B cell (primary cell): ENCODE results near the gene CHD6. TPM values are rescaled to one million over a fixed set of nuclear protein-coding genes. Genes with fewer than 3 reads are reported as not detected.

Experiments
- ATAC-seq: fragments of 200-7000 bp; cut with Tn5 transposase; one replicate; pipeline ENCODE4 v1.10.0; 2021; ENCODE audit warnings: low read depth, mild to moderate bottlenecking, moderate number of reproducible peaks, moderate library complexity
- CTCF ChIA-PET: fragments of 350-600 bp; sonication (Branson Sonifier 250); formaldehyde crosslinking; loops from one replicate; lab custom pipeline; 2021; ENCODE audit warnings: antibody characterized with exemption, inconsistent platforms; lab: Charles Lee
- POLR2A ChIA-PET: fragments of 350-600 bp; sonication (Branson Sonifier 250); formaldehyde crosslinking; loops from one replicate; lab custom pipeline; 2021; ENCODE audit warnings: antibody characterized with exemption; lab: Charles Lee
- DNase-seq: peaks from one replicate; pipeline ENCODE4 v3.0.0; 2013
- H2AFZ ChIP-seq: 2 replicates; pipeline ENCODE4 v1.6.1; 2012; ENCODE audit warnings: mild to moderate bottlenecking, low read depth, low read length; ENCODE audit not compliant: insufficient read depth, poor library complexity, severe bottlenecking
- H3K27ac ChIP-seq, 2 donors: 1 replicate in 1 of 2; 2 replicates in 1 of 2; pipeline ENCODE4 v1.5.1; 2012 to 2013; ENCODE audit warnings: low read length in 2 of 2, mild to moderate bottlenecking in 2 of 2, moderate library complexity in 1 of 2
- H3K27me3 ChIP-seq, 4 experiments: fragments of 200-600 bp in 1 of 4; sonication (generic) in 1 of 4; replicated peaks in 1 of 4; 1 replicate in 2 of 4; 2 replicates in 2 of 4; pipeline versions ENCODE4 v1.6.1 to v1.7.0; 2013 to 2016; ENCODE audit warnings: low read length in 3 of 4, mild to moderate bottlenecking in 2 of 4, mixed read lengths in 1 of 4, moderate library complexity in 1 of 4; ENCODE audit not compliant: insufficient read depth in 4 of 4, control insufficient read depth in 3 of 4; ENCODE audit errors: control extremely low read depth in 1 of 4
- H3K36me3 ChIP-seq, 2 experiments: replicated peaks in 1 of 2; 1 replicate in 1 of 2; 2 replicates in 1 of 2; pipeline versions ENCODE4 v1.6.1 to v1.7.1; 2013; ENCODE audit warnings: low read length in 1 of 2; ENCODE audit not compliant: insufficient read depth in 2 of 2, control insufficient read depth in 1 of 2; ENCODE audit errors: control extremely low read depth in 1 of 2, extremely low read depth in 1 of 2
- H3K4me1 ChIP-seq, 2 donors: fragments of 200-600 bp in 1 of 2; sonication (generic) in 1 of 2; 1 replicate in 1 of 2; 2 replicates in 1 of 2; pipeline versions ENCODE4 v1.5.1 to v1.6.1; 2013 to 2017; ENCODE audit warnings: low read length in 2 of 2; ENCODE audit not compliant: control insufficient read depth in 2 of 2, insufficient read depth in 2 of 2
- H3K4me2 ChIP-seq: replicated peaks from 2 replicates; pipeline ENCODE3; 2012; ENCODE audit warnings: mild to moderate bottlenecking, low read depth, low read length; ENCODE audit not compliant: poor library complexity, severe bottlenecking
- H3K4me3 ChIP-seq, 5 experiments: fragments of 200-600 bp in 1 of 5; sonication (generic) in 1 of 5; 1 replicate in 3 of 5; 2 replicates in 2 of 5; pipeline versions ENCODE4 v1.5.1 to v1.7.0; 2011 to 2016; ENCODE audit warnings: low read length in 4 of 5, mild to moderate bottlenecking in 4 of 5, low read depth in 2 of 5, control low read depth in 1 of 5, moderate library complexity in 1 of 5; ENCODE audit not compliant: insufficient read depth in 1 of 5; ENCODE audit errors: control extremely low read depth in 1 of 5, extremely low read depth in 1 of 5
- H3K79me2 ChIP-seq: fragments of 200-600 bp; sonication (generic); one replicate; pipeline ENCODE4 v1.6.0; 2016; ENCODE audit warnings: low read length; ENCODE audit not compliant: control insufficient read depth, insufficient read depth
- H3K9ac ChIP-seq: fragments of 200-600 bp; sonication (generic); 2 replicates; pipeline ENCODE4 v1.6.1; 2017; ENCODE audit warnings: mild to moderate bottlenecking, low read length, moderate library complexity
- H3K9me3 ChIP-seq, 3 donors: one replicate each; pipeline versions ENCODE4 v1.6.1 to v1.7.1; 2013; ENCODE audit warnings: low read length in 2 of 3; ENCODE audit not compliant: control insufficient read depth in 2 of 3, insufficient read depth in 1 of 3; ENCODE audit errors: control extremely low read depth in 1 of 3
- H4K20me1 ChIP-seq: 2 replicates; pipeline ENCODE4 v1.6.0; 2012; ENCODE audit warnings: mild to moderate bottlenecking, low read length; ENCODE audit not compliant: insufficient read depth, control insufficient read depth, poor library complexity, severe bottlenecking
- H3K27ac Mint-ChIP-seq: one replicate; pipeline ENCODE4 v1.8.0; 2021; ENCODE audit warnings: mixed read lengths
- H3K27me3 Mint-ChIP-seq: one replicate; pipeline ENCODE4 v1.8.0; 2021; ENCODE audit warnings: mixed read lengths
- H3K4me1 Mint-ChIP-seq: one replicate; pipeline ENCODE4 v1.8.0; 2021; ENCODE audit warnings: mixed read lengths
- H3K4me3 Mint-ChIP-seq: one replicate; pipeline ENCODE4 v1.8.0; 2021; ENCODE audit warnings: mixed read lengths
- H3K9me3 Mint-ChIP-seq: one replicate; pipeline ENCODE4 v1.8.0; 2022; ENCODE audit warnings: mixed read lengths; ENCODE audit not compliant: insufficient read depth
- EZH2 ChIP-seq: IDR thresholded peaks from 2 replicates; pipeline ENCODE4 v1.6.1; 2012; ENCODE audit warnings: borderline replicate concordance, low read depth, mild to moderate bottlenecking, moderate library complexity, low read length; ENCODE audit not compliant: insufficient read depth, poor library complexity, severe bottlenecking
- WGBS: methylation state at CpG from one replicate; pipeline ENCODE4 v1.1.5; 2013; ENCODE audit warnings: missing lambda C conversion rate; ENCODE audit not compliant: insufficient coverage; 5-methylcytosine and 5-hydroxymethylcytosine counted together
- intact Hi-C: fragments of 100-400 bp; cut with micrococcal nuclease; formaldehyde crosslinking; loops from one replicate; pipeline ENCODE4 v1.10.0; 2022
- polyA plus RNA-seq: library from polyadenylated mRNA; depleted of rRNA; stranded (reverse); fragments of >200 nt; gene quantifications from 2 replicates; pipeline ENCODE4 v1.2.3, GENCODE V29; 2012
- total RNA-seq, 2 donors: library from RNA; stranded (reverse); fragments of 120-200 nt in 1 of 2; gene quantifications; 1 replicate in 1 of 2; 2 replicates in 1 of 2; pipeline versions ENCODE4 v1.2.3 to v1.2.4, GENCODE V29; 2013 to 2022
- TF ChIP-seq, protein P1 (sequence below): fragments of 200-600 bp; IDR thresholded peaks from one replicate; pipeline ENCODE4 v1.8.0; 2022; ENCODE audit warnings: antibody characterized with exemption, mild to moderate bottlenecking

Gene CHD6
- total and polyA plus RNA-seq, 2 donors (not counting 1 experiment from before 2014, with no cell fraction given) = 10.3 to 117 TPM

DNA sequence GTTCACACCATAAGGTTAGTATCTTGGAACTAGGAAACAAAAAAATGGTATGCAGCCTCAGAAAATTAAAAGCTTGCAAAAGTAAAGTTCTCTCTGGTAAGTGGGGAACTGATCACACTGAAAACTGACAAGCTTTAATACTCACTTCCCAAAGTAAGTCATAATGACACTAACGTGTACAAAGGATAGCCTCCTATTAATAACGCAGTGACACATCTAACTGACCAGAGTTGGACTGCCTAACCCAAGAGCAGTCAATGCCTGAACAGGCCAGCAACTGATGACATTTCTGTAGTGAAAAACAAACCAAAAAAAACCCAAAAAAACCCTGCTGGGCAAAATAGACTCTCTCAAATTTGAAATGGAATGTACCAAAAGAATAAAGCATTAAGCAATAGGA lies 30.7 kb downstream of the CHD6 start:
- peaks cover 12% of the 10 kb centered on the region for H3K9me3 Mint-ChIP-seq
- H3K9ac ChIP-seq = no peak overlapping the region
- H3K4me2 ChIP-seq = no peak overlapping the region
- H3K27ac ChIP-seq = no peak overlapping the region
- H3K27me3 ChIP-seq = no peaks in the 10 kb centered on the region
- H3K27ac Mint-ChIP-seq = no peak overlapping the region
- WGBS = 93% methylated on average over 2 of the region's 2 CpGs
- peaks cover 2 to 8% of the 10 kb centered on the region in 2 experiments for H3K36me3 ChIP-seq
- no peak overlapping the region for H3K4me3 ChIP-seq
- CTCF ChIA-PET = no interaction called here
- no peak overlapping the region for H3K4me3 Mint-ChIP-seq
- no peak for TF ChIP-seq EZH2
- TF ChIP-seq, protein P1, sequence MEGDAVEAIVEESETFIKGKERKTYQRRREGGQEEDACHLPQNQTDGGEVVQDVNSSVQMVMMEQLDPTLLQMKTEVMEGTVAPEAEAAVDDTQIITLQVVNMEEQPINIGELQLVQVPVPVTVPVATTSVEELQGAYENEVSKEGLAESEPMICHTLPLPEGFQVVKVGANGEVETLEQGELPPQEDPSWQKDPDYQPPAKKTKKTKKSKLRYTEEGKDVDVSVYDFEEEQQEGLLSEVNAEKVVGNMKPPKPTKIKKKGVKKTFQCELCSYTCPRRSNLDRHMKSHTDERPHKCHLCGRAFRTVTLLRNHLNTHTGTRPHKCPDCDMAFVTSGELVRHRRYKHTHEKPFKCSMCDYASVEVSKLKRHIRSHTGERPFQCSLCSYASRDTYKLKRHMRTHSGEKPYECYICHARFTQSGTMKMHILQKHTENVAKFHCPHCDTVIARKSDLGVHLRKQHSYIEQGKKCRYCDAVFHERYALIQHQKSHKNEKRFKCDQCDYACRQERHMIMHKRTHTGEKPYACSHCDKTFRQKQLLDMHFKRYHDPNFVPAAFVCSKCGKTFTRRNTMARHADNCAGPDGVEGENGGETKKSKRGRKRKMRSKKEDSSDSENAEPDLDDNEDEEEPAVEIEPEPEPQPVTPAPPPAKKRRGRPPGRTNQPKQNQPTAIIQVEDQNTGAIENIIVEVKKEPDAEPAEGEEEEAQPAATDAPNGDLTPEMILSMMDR = no peak
- DNase-seq = no peak
- POLR2A ChIA-PET = interaction anchor here (0.6 kb wide), 1 partner anchor 101 kb away, joined by 3 read pairs; no protein-coding TSS in a partner anchor
- H3K4me1 Mint-ChIP-seq = peaks cover 14% of the 10 kb centered on the region
- no peak overlapping the region for H2AFZ ChIP-seq
- peaks cover 2 to 3% of the 10 kb centered on the region in 2 donors for H3K4me1 ChIP-seq
- no peak for ATAC-seq
- H3K79me2 ChIP-seq = peaks cover 79% of the 10 kb centered on the region
- H3K9me3 ChIP-seq = peaks cover 9 to 22% (median 20%) of the 10 kb centered on the region in 3 donors
- intact Hi-C loops = no loop called here
- no peaks in the 10 kb centered on the region for H3K27me3 Mint-ChIP-seq
- H4K20me1 ChIP-seq = peaks cover 36% of the 10 kb centered on the region

DNA sequence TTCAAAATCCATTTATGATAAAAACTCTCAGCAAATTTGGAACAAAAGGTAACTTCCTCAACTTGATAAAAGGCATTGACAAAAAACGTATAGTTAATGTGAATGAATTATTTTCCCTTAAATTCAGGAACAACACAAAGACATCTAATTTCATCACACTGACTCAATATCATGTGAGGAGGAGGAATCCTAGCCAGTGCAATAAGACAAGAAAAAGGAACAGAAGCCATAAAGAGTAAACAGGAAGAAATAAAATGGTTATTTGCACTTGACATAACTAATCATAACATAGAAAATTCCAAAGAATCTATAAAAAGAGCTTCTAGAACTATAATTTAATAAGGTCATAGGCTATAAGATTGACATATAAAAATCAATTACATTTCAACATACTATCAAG lies 31.4 kb downstream of the CHD6 start:
- Mint-ChIP-seq H3K27me3 (no peaks in the 10 kb centered on the region), H3K9me3 (peaks cover 12% of the 10 kb centered on the region), H3K4me1 (peaks cover 18% of the 10 kb centered on the region), H3K4me3 (no peak overlapping the region), H3K27ac (no peak overlapping the region)
- Histone ChIP-seq H3K27ac (no peak overlapping the region), H3K27me3 (no peaks in the 10 kb centered on the region), H3K4me2 (no peak overlapping the region), H3K4me1 (no peaks in the 10 kb centered on the region), H3K4me3 (no peak overlapping the region), H3K79me2 (peaks cover 76% of the 10 kb centered on the region), H4K20me1 (peaks cover 37% of the 10 kb centered on the region), H3K9ac (no peak overlapping the region), H3K36me3 (peaks cover 2 to 8% of the 10 kb centered on the region in 2 experiments), H2AFZ (no peak overlapping the region), H3K9me3 (peaks cover 9 to 20% (median 20%) of the 10 kb centered on the region in 3 donors)
- CTCF ChIA-PET = no interaction called here
- intact Hi-C loops = no loop called here
- no CpG with 5 or more reads among the region's 1 CpG for WGBS
- DNase-seq (no peak), ATAC-seq (no peak)
- TF ChIP-seq EZH2 = no peak
- TF ChIP-seq, protein P1 = no peak
- POLR2A ChIA-PET = no interaction called here
